ENCODE measurements around the gene ERVFRD-1.
"Not testable (repeated sequence)": the region's sequence is repeated elsewhere in the genome, so short reads cannot be mapped to it uniquely, and the experiment has no call there.

ERVFRD-1 gene

DNA sequence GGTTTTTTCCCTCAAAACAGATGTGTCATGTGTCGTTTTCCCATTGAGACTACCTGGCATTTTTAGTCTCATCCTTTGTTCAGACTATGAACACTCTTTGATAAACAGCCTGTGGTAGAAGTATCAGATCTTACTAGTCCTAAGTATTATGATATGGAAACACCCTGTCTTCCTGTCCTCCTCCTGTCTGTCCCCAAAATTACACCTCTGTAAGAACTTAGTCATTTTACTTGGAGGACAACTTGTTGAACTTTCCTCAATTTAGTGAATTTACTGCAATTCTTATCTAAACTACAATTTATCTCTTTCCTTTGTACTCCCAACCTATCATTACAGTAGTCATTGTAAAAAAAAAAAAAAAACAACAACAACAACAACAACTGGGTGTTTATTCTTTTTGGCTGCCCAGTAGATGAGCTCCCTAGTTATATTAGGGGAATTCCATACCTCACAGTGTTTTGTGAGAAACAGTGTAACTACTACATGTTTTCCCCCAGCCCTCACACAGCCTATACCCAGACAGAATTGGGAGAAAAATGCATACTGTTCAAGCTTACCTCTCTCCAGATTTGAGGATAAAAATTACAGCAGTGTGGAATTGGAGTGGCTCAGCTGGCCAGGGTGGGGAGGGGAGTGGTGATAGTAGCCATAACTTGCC lies 18.5 kb upstream of the ERVFRD-1 start:
- no peak for DNase-seq (ENCODE audit: low read depth)

DNA sequence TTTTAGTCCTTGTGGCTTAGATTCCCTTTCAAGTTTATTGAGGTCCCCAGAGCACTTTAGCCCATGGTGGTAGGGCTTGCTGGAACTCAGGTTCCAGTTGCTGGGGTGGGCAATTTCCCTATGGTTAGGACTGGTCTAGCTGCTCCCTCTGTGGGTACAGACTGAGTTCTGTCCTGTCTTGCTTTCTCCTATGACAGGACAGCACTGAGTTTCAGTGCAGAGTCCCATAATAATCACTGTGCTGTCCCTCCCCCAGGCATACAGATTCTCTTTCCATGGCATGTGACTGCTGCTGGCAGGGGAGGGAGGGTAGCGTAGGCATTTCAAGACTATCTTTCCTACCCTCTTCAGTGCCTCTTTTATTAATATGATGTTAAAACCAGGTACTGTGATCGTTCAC lies 17.1 kb upstream of the ERVFRD-1 start:
- no peak for DNase-seq (ENCODE audit: low read depth)

DNA sequence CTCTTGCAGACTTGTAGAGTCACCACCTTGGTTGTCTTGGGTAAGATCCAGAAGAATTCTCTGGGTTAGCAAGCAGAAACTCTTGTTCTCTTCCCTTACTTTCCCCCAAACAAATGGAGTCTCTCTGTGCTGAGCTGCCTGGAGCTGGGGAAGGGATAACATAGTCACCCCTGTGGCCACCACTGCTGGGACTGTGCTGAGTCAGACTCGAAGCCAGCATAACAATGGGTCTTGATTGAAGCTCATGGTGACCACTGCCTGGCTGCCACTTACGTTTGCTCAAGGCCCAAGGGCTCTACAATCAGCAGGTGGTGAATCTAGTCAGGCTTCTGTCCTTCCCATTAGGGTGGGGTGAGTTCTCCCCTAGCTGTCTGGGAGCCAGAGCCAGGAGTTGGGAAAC lies 15.4 kb upstream of the ERVFRD-1 start:
- DNase-seq (ENCODE audit: low read depth): no peak

DNA sequence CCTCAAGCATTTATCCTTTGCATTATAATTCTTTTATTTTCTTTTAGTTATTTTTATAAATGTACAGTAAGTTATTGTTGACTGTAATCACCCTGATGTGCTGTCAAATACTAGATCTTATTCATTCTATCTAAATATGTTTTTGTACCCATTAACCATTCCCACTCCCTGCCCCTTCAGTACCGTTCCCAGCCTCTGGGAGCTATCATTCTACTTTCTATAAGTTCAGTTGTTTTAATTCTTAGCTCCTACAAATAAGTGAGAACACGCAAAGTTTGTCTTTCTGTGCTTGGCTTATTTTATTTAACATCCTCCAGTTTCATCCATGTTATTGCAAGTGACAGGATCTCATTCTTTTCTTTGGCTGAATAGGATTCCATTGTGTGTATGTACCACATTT lies 12.5 kb upstream of the ERVFRD-1 start:
- no peak for DNase-seq (ENCODE audit: low read depth)

DNA sequence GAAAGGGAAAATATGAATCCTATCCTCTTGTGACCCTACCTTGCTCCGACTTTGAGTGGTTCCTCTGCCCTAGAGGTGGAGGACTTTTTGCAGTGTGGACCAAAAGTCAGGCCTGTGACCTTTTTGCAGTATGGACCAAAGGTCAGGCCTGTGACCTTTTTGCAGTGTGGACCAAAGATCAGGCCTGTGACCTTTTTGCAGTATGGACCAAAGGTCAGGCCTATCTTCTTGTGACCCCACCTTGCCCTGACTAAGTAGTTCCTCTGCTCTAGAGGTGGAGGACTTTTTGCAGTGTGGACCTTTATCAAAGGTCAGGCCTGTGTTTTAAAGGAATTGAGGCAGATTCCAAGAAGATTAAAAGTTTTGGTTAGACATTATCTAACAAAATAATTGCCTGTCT lies 10.9 kb upstream of the ERVFRD-1 start:
- DNase-seq (ENCODE audit: low read depth): no peak

DNA sequence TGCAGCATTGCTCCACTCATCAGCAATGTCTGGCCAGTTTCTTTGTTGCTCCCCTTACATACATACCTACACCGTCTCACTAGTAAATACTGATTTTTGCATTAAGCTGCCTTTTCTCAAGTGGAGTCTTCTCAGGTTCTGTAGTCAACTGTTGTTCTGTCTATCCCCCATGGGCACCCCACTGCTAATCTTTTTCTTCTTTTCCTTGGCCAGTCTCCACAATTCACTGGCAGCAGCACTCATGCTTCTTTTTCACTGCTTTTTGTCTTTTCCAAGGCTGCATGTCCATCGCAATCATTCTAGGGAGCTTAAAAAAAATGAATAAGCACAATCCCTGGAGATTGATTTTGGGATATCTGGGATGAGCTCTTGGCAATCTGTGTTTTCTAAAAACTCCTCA lies 10.3 kb upstream of the ERVFRD-1 start:
- no peak for DNase-seq (ENCODE audit: low read depth)

DNA sequence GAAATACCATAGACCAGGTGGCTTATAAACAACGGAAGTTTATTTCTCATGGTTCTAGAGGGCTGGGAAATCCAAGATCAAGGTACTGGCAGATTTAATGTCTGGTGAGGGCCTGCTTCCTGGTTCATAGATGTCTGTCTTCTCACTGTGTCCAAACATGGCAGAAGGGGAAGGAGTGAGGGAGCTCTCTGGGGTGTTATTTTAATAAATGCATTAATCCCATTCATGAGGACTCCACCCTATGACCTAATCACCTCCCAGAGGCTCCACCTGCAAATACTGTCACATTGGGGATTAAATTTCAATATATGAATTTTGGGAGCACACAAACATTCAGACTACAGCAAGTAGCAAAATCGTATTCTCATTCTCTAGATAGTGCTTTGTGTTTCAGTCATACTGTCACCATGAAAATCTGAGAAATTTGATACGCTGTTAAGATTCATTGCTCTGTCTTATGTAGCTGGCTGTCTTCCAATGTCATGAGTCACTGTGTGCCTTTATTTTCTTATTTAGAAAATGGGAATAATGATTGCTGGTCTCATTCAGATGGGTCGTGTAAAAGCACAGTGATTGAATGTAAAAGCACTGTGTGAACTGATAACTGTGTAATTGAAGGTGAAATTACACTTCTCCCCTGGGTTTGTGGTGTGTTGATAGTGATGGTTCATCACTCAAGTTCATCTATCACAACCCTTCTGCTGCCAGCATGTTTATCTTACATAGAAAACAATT lies 8.9 kb upstream of the ERVFRD-1 start:
- no peak for DNase-seq (ENCODE audit: low read depth)

DNA sequence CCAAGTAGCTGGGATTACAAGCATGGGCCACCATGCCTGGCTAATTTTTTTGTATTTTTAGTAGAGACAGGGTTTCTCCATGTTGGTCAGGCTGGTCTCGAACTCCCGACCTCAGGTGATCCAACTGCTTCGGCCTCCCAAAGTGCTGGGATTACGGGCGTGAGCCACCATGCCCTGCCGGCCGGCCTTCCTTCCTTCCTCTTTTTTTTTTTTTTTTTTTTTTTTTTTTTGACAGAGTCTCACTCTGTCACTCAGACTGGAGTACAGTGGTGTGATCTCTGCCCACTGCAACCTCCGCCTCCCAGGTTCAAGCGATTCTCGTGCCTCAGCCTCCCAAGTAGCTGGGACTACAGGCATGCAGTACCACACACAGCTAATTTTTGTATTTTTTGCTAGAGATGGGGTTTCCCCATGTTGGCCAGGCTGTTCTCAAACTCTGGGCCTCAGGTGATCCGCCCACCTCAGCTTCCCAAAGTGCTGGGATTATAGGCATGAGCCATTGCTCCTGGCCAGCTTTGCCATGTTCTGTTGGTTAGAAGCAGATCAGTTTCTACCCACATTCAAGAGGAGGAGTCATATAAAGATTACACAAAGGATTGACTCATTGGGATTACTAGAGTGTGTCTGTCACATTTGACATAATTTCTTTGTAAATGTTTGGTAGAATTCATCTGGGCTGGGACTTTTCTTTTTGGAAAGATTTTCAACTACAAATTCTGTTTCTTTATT lies 4.4 kb upstream of the ERVFRD-1 start:
- not testable (repeated sequence) for DNase-seq (ENCODE audit: low read depth)

DNA sequence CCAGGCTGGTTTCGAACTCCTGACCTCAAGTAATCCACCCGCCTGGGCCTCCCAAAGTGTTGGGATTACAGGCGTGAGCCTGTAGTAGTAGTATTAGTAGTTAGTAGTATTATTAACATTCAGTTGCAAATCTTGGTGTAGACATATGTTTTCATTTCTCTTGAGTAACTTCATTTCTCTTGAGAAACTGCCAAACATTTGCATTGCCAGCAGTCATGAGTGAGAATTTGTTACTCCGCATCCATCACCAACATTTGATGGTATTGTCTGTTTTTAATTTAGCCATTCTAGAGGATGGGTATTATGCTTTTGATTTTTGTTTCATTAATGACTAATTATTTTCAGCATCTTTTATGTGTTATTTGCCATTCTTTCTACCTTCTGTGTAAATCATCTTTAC lies 1.5 kb upstream of the ERVFRD-1 start:
- DNase-seq (ENCODE audit: low read depth): no peak

DNA sequence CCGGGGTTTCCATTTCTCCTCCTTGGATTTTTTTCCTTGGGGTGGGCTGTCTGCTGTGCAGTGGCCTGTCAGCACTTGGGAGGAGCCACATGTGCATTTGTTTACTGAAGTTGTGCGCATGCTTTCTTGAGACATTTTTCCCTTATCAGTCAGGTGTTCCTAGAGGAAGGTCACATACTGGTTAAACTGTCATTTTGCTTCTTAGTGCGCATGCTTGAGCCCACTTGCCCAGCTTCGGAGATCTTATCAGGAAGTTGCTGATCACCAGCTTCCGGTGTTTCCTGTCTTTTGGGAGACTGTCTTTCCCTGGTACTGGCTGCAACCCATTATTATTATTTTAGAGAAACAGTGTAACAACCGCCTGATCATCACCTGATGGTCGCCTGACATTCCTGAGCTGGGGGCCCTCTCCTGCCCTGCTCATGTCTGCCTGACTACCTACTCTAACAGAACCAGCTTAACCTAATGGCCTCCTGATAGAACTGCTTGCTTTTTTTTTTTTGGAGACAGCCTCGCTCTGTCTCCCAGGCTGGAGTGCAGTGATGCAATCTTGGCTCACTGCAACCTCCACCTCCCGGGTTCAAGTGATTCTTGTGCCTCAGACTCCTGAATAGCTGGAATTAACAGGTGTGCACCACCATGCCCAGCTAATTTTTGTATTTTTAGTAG lies 378 bp upstream of the ERVFRD-1 start:
- no peak for DNase-seq (ENCODE audit: low read depth)

DNA sequence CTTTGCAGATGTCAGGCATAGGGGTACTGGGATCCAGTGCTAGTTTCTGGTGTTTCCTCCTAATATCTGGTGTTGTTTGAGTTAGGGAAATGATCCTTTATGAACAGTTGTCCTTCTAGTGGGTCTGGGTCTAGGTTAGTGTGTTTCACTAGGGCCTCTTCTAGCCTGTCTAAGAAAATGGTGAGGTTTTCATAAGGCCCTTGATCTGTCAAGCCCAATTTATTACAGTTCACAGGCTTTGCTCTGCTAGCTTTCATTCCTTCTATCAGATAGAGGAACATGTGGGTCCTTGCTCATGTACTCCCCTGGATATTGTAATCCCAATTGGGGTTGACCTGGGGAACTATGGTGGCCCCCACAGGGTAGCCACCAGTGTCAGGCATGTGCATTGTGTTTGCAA lies 2.8 kb downstream of the ERVFRD-1 start:
- DNase-seq (ENCODE audit: low read depth): no peak

DNA sequence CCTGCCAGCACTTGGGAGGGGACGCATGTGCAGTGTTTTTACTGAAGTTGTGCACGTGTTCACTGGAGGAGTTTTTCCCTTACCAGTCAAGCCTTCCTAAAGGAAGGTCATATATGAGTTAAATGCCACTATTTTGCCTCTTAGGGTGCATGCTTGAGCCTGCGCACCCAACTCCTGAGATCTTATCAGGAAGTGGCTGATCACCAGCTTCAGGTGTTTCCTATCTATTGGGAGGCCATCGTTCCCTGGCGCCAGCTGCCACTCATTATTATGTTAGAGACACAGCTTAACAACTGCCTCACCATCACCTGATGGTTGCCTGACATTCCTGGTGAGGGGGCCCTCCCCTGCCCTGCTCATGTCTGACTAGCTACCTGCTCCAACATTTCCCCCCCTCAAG lies 8.5 kb downstream of the ERVFRD-1 start:
- DNase-seq (ENCODE audit: low read depth): no peak

DNA sequence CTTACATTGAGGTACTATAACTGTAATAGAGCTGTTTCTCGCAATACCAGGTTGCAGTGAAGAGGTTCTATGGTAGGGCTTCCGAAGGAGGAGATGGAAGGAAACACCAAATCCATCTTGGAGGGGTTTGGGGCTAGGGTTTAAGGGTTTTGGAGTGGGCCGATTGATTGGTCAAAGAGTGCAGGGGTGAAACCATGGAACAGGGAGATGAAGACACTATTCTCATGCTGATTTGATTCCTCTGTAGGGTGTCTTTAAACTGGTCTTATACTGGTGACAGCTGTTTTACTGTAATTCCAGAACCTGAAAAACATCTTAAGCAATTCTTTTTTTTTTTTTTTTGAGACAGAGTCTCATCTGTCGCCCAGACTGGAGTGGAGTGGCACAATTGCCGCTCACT lies 10.1 kb downstream of the ERVFRD-1 start:
- DNase-seq (ENCODE audit: low read depth): no peak

DNA sequence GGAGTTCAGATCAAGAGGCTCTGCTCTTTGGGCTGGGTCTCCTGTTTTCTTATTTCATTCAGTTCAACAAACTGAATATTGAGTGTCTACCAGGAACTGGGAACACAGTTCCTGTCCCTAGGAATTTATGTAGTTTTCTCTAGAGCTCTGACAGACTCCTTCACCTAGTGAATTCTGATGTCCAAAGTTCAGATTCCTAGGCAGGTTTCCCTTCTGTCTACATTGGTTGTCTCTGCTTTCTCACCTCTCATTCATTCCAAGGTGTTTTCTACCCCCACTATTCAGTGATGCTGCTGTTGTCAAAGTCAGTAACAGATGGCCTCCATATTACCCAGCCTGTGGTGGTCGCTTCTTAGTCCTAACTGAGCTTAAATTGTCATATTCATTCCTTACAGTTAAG lies 13.5 kb downstream of the ERVFRD-1 start:
- no peak for DNase-seq (ENCODE audit: low read depth)

DNA sequence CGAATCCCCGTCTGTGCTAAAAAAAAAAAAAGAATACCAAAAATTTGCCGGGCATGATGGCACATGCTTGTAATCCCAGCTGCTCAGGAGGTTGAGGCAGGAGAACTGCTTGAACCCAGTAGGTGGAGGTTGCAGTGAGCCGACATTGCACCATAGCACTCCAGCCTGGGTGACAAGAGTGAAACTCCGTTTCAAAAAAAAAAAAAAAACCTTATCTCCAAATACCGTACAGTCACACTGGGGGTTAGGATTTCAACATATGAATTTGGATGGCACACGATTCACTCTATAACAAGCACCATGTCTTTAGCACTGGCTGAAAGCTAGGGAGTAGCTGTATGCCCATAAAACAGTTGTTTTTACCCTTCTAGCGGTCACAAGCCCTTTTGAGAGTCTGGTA lies 14.0 kb downstream of the ERVFRD-1 start:
- no peak for DNase-seq (ENCODE audit: low read depth)

DNA sequence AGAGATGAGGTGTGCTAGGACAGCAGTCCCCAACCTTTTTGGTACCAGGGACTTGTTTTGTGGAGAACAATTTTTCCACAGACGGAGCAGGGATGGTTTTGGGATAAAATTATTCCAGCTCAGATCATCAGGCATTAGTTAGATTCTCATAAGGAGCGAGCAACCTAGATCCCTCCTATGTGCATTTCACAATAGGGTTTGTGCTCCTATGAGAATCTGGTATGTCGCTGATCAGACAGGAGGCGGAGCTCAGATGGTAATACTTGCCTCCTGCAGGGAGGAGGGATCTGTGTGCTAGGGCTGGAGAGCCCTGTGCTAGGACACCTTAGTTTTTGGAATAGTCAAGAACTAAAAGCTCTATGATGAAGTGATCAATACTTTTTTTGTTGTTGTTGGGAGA lies 15.4 kb downstream of the ERVFRD-1 start:
- no peak for DNase-seq (ENCODE audit: low read depth)

DNA sequence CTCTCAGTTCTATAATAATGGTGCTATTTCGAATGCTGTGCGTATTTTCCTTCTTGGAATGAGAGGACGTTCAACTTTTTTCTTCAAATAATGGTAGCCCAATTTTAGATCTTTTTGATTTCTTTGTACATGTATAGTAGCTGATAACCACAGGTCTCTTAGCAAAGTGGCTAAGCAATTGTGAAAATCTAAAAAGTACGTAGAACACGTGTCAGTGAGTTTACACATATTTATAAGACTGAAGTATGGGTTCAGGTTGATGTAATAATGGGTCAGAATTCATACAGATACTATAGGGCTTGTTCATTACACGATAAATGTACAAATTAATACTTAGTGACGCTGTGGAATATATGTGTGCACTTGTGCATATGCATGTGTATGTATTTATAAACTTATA lies 16.6 kb downstream of the ERVFRD-1 start:
- no peak for DNase-seq (ENCODE audit: low read depth)

DNA sequence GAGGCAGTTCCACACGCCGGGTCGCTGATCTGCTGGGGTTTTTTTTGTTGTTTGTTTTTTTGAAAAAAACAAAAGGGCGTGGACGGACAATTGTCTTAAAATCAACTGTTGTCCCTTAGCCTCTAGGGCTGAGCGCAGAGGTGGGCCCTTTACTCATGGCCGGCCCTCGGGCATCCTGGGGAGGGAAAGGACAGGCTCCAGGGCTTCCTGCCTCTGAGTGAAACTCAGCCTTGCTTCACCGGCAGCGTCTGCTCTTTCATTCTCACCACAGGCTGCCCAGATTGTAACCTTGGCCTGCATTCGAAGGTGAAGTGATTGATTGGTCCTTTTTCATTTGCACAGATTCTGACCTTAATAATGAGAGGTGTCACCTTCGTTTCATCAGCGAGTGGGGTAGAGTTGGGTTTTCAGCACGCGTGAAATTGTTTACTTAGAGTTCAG lies 17.1 kb downstream of the ERVFRD-1 start:
- peak; percentile 19 for DNase-seq (ENCODE audit: low read depth)

DNA sequence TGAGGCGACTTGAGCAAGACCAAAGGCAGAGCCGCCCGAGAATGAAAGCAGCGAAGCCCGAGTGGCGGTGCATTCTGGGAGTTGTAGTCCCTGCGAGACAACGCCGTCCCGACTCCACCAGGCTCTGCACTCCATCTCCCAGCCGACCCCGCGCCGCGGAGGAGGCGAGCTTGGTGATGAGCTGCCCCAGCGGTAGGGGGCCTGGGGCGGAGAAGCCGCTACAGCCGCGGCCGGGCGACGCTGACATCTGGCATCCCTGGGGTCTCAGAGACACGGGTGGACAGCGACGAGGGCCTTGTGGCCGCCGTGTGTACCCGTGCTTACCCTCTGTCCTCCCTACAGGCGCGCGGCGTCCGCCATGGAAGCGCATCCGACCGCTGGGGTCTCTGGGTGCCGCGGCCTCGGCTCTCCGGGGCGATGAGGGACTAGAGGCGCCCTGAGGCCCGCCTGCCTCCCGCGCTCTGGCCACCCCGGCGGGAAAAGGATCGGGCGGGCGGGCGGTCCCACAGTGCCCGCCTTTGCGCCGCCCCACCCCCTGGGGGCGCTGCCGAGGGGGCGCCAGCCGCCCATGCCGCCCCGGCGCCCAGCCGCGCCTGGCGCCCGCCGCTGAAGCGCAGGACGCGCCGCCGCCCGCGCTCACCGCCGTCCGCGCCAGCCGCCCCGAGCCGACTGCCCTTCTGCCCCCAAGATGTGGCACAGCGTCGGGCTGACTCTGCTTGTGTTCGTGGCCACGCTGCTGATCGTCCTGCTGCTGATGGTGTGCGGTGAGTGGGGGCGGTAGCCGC lies 17.7 kb downstream of the ERVFRD-1 start, which contains the start of gene SMIM13:
TSS of gene SMIM13 (plus strand) at position 209 of the 785 bp plus-strand sequence. CDS start at position 689, 480 bp downstream.
- DNase-seq (ENCODE audit: low read depth): peak; percentile 90

DNA sequence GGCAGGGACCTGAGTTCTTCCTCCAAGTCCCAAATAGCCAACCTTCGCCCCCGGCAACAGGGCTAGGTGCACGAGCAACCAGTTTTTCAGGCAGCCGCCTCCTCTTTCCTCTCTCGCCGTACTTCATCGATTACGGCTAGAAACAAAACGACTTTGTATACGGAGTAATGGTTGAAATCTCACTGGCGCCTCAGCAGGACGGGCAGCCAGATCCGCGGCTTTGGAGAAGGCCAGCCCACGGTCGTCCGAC lies 18.2 kb downstream of the ERVFRD-1 start:
- DNase-seq (ENCODE audit: low read depth): no peak

DNA sequence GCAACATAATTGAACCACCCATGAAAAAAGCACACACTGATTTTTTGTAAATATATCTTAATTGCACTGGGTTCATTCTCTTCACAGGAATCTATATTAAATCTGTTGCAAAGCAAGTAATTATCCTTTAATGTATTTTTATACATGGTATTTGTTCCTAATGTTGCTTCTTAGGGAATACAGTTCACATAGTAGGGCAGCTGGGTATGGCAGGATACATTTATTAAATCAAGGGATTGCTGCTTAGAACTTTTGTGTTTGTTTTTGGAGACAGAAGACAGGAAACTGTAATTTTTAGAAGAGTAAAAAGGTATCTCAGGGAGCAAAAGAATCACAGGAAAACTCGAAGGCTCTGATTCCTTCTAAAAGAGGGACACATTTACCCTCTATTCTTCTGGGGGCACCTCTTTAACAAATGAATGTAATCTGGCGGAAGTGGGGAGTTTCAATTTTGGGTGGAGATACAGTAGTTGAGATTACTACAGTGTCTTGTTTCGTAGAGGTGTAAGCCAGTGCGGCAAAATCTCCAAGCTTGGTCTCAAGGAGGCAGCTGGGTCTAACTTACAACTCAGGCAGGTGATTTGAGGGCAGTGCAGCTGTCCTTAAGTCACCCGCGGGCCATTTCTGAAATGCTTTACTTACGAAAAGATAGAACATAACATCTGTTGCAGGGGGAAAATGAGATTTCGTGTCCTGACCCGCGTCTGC lies 18.7 kb downstream of the ERVFRD-1 start:
- DNase-seq (ENCODE audit: low read depth): no peak
